NCI-H82 treated with DMSO at 0.1 percent for 48 hours (cell line): ENCODE measurements around the gene PTPN3.
"Not testable (repeated sequence)": the region's sequence is repeated elsewhere in the genome, so short reads cannot be mapped to it uniquely, and the experiment has no call there.

Experiments
- DNase-seq: peaks from one replicate; lab custom pipeline; 2025; ENCODE audit not compliant: unreplicated experiment; lab: John Stamatoyannopoulos, UW

Gene PTPN3, protein sequence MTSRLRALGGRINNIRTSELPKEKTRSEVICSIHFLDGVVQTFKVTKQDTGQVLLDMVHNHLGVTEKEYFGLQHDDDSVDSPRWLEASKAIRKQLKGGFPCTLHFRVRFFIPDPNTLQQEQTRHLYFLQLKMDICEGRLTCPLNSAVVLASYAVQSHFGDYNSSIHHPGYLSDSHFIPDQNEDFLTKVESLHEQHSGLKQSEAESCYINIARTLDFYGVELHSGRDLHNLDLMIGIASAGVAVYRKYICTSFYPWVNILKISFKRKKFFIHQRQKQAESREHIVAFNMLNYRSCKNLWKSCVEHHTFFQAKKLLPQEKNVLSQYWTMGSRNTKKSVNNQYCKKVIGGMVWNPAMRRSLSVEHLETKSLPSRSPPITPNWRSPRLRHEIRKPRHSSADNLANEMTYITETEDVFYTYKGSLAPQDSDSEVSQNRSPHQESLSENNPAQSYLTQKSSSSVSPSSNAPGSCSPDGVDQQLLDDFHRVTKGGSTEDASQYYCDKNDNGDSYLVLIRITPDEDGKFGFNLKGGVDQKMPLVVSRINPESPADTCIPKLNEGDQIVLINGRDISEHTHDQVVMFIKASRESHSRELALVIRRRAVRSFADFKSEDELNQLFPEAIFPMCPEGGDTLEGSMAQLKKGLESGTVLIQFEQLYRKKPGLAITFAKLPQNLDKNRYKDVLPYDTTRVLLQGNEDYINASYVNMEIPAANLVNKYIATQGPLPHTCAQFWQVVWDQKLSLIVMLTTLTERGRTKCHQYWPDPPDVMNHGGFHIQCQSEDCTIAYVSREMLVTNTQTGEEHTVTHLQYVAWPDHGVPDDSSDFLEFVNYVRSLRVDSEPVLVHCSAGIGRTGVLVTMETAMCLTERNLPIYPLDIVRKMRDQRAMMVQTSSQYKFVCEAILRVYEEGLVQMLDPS

DNA sequence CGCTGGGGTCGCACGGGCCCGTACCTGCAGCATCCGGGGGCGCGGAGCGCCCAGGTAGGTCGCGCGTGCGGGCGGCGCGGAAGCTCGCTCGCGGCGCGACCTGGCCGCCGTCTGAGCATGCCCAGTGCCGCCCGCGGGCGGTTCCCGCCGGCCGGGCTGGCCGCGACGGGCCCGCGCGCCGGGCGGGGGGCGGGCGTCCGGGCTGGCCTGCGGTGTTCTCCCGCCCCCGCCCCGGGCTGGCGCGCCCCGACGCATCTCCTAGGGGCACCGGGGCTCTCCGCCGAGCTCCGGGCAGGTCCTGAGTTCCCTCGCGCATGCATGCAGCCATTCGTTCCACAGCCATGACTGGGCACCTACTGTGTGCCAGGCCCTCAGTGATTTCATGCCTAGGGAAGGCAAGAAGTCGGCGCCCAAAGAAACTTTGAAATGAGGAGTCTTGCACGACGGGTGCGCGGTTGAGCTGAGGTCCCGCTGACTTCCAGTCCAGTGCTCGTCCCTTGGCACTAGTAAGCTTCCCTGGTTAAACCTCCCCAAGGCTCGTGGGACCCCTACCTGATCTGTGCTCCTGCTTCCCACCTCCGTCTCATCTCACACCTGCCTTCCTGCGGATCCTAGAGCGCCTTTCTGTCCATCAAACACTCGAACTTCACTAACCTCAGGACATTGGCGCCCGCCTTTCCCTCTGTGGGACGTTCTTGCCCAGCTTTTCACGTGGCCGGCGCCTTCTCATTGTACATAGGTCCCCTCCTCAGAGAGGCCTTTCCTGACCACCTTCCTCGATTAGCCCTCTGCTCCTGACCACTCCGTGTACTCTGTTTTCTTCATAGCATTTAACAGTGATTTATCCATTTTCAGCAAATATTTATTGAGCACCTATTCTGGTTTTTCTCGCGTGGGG lies at the start of gene PTPN3:
Gene PTPN3 (minus strand): TSS at position 113 of the 898 bp plus-strand sequence. CDS start 34,873 bp downstream, outside the sequence.
- no peak for DNase-seq

DNA sequence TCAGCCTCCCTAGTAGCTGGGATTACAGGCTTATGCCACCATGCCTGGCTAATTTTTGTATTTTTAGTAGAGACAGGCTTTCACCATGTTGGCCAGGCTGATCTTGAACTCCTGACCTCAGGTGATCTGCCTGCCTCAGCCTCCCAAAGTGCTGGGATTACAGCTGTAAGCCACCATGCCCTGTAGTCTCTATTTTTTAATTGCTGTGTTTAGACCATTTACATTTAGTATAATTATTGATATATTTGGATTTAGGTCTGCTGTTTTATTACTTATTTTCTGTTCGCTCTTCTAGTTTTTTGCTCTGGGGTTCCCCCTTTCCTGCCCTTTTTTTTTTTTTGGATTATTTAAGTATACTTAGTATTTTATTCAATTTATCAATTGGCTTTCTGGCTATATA lies 46.8 kb upstream of the PTPN3 start:
- DNase-seq = not testable (repeated sequence)

DNA sequence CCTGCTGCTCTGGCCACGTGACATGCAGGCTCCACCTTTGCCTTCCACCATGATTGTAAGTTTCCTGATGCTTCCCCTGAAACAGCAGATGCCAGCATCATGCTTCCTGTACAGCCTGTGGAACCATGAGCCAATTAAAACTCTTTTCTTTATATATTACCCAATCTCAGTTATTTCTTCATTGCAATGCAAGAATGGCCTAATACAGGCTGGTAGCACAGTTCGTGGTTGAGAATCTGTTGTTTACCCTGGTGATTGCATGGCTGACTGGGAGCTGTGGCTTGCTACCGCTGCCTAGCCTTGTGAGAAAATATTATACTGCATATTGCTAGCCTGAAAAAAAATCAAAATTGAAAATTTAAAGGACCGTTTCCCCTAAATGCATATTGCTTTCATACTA lies 44.8 kb upstream of the PTPN3 start:
- no peak for DNase-seq

DNA sequence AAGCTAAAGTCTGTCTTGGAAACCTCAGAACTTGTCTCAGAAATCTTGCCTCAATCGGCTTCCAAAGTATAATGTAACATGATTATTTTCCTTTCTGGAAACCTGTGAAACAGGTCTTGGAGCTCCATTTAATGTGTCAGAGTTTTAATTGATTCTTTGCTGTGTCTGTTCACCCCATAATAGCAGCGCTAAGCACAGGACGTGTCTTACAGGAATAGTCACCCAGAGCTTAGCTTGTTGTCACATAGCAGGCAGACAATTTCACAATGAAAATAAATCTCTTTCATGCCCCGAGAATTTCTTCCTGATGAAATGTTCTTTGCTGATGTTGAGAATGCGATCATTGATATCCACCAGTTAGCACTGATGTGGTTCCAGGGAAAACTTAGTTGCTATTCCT lies 40.2 kb upstream of the PTPN3 start:
- no peak for DNase-seq

DNA sequence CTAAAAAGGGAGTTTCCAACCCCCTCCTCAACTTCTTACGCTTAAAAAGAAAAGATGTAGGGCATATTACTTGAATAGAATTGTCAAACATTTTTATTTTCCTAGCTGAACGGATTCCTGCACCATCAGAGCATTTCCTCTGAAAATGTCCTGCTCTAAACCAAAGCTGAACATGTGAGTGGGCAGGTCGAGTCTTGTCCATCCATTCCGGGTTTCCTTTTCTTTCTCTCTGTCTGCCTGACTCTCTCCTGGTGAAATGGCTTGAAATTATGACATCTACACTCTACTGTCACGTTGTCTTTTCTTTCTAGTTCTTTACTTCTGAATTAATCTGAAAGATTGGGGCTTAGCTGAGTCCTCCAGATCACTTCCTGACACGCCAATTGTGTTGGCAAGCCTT lies 39.2 kb upstream of the PTPN3 start:
- DNase-seq = no peak

DNA sequence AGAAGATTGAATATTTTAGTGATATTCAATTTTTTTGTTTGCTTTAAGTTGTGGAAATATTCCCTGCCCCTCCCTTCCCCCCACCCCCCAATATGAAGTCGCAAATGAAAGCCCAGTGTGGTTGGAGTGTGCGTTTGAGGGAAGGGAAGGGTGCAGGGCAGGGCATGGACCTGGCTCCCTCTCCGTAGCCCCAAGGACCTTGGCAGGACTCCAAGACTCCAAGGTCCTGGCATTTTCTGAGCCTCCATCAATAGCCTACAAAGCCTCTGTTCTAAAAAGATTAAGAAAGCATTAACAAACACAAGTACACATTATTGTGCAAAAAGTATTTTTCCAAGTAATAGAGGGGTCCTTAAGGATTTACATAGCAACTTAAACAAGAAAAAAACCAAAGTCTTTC lies 38.8 kb upstream of the PTPN3 start:
- no peak for DNase-seq

DNA sequence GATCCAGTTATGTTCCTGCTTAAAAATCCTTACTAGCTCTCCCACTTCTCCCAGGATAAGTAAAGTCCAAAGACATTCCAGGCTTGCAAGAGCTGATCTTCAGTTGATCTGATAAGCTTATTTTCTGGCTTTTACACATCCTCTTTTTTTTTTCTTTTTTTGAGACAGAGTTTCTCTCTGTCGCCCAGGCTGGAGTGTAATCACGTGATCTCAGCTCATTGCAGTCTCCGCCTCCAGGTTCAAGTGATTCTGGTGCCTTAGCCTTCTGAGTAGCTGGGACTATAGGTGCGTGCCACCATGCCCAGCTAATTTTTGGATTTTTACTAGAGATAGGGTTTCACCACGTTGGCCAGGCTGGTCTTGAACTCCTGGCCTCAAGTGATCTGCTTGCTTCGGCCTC lies 37.3 kb upstream of the PTPN3 start:
- DNase-seq = peak; percentile 5

DNA sequence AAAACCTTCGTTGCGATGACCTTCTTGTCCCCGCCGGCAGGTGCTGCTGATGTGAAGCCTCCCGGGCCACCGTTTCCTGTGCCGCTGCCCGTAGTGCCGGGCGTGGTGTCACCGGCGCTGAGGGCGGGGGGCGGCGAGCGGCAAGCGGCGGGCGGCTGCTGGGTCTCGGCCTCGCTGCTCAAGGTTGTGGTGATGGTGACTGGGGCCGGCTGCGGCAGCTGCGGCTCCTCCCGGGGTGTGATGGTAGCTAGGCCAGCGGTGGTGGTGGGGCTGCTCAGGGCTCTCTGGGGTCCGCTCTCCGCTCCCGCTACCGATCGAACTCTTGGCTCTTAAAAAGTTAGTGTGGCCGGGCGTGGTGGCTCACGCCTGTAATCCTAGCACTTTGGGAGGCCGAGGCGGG lies 36.0 kb upstream of the PTPN3 start:
- DNase-seq = no peak

DNA sequence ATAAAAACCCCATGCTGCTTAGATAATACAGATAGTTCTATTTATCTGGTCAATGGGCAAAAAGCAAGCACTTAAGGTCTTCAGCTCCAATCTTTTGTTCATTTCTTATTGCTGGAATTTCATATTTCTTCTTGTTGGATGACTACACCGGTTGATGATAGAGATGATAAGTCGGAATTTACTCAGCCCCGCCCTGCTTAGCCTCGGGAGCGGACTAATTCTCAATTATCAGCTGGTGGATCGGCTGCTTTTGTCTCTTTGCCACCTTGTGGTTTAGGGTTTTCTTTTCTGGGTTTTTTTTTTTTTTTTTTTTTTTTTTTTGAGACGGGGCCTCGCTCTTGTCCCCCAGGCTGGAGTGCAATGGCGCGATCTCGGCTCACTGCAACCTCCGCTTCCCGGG lies 34.5 kb upstream of the PTPN3 start:
- DNase-seq = not testable (repeated sequence)

DNA sequence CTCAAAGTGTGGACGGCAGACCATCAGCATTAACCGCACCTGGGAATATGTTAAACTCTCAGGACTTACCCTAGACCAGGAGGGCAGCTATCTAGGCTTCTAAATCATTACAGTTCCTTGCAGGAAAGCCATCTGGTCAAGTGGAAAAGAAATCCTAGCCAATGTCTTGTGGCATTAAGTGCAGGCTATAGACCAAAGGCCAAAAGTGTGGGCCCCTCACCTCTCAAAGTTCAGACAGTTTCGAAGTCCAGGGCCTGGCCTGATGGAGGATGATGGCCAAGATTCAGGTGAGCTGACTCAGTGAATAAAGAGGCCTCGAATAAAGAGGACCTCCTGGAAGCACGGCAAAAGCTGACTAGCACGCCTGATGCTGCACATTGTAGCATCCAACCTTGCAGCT lies 24.0 kb upstream of the PTPN3 start:
- no peak for DNase-seq

DNA sequence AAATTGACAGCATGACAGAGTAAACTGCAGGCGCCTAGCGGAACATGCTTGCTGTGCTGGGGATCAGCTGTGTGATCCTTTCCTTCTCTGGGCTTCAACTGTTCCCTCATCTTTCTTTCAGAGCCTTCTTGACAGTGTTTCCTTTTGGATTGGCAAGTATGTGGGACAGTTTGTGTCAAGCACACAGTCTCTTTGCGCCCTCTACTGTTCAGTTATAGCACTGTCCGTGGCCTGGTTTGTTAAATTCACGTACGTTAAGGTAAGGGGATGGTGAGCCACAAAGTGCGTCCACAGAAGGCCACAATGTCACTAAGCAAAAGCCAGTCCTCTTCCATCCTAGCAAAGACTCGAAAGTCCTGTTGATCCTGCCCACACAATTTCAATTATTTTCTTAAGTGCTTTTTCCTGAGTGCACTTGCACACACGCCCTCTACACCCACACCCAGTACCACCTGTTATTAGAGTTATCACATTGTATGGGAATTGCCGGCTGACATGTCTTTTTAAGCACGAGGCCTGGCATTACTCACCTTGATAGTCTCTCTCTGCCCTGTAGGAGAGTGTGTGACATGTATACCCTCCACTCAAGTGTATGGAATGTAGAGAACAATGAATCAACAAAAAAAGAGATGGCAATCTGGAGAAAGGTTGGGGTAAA lies 22.5 kb upstream of the PTPN3 start:
- peak; percentile 52 for DNase-seq

DNA sequence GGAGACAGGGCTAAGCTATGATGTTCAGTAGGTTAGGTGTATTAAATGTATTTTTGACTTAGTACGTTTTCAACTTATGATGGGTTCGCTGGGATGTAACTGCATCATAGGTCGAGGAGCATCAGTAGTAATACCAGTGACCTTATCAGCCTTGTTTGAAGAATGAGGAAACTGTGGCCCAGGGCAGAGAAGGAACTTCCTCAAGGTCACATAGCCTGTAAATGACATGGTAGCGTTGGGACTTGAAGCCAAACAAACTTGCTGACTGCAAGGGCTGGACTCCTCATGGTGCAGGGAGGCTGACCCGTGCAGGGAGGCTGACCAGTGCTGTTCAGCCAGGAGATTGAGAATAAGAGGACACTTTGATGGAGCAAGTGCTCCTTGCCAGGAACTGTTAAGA lies 21.3 kb upstream of the PTPN3 start:
- DNase-seq = no peak

DNA sequence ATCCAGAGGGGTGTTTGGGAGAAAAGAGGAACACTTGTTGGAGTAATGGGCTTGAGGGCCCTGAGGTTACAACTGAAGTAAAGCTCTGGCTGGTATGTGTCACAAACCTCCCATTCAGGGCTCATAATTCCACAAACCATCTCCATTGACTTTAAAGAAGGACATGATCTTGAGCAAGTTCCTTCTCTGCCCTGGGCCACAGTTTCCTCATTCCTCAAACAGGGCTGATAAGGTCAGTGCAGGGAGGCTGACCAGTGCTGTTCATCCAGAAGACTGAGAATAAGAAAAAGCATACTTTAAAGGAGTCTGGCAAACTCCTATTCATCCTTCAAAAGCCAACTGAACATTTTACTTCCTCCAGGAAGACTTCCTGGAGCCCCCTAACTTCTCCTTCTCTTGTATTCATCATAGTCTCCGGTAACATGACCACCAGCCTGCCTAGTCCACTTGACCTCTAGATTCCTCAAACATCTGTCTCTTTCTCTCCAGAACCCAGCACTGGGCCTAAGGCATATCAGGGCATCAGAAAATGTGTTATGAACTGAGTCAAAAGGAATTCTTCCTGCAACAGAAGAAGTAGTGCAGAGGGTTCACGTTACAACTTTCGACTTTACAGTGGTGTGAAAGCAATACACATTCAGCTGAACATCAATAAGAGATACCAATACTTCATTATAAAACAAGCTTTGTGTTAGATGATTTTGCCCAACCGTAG lies 20.7 kb upstream of the PTPN3 start:
- DNase-seq = no peak

DNA sequence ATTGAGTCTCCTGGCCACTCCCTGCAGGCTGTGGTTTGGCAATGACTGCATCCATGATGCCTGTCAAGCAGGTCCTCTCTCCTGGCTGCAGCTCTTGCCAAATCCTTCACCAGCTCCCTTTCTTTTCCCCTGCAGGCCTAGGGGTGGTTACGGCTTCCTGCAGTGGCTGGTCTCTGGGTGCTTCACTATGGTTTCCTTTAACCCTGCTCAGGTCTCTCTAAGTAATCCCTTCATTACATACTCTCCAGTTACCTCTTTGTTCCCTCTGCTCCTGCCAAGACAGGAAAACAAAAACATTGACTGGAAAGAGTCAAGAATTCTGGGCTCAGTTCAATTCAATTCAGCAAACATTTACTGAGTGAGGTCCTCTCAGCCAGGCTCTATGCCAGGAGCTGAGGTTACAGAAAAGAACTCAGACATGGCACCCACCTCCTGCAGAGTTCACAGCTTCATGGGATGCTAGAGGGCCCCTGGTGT lies 19.8 kb upstream of the PTPN3 start:
- DNase-seq = no peak

DNA sequence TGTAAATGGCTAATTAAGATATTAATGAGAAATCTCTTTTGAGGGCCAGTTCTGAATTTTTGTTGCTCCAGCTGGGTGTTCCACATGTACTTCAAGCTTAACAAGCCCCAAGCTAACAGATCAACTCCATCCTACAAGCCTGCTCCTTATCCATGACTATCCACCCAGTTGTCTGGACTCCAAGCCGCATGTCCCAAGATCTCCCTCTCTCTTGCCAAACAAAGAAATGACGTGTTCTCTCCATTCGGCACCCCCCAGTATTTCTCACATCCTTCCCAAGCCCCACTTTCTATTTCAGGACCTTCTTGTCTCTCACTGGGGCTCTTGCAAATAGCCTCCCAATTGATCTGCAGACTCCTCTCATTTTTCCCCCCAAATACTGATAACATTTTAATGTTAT lies 15.8 kb upstream of the PTPN3 start:
- DNase-seq = no peak

DNA sequence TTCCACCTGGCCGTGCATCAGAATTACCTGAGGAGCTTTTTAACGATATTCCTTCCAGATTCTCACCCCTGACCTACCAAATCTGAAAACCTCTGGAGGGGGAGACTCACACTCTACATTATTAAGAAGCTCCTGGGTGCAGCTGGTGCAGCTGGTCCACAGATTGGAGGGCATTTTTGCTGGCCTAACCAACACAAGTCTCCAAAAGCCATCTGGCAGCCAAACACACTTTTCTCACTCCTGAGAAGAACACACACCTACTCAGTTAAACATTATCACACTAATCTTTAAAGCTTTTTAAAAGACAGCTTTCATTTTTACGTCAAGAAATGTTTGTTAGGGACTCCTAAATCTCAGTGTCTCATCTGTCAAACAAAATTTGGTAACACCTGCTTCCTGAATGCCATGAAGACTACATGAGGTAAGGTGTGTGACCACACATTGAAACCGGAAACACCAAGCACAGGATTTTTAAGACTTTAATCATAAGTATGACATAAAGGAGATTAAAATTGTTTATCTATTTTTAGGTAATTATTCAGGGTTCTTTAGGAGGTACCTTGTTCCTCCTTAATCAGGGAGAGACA lies 14.2 kb upstream of the PTPN3 start:
- no peak for DNase-seq

DNA sequence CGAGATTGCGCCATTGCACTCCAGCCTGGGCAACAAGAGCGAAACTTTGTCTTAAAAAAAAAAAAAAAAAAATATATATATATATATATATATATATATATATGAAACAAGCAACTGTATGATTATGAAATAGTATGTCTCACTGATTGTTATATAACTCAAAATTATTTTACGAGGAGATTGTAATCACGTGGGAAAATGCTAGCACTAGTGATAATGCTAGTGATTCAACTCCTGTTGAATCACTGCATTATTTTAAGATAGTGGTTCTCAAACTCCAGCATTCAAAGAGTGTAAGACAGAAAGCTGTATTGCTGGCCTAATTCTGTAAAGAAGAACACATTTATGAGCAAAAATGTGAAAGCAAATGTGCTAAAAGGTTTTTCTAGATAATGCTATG lies 12.4 kb upstream of the PTPN3 start:
- DNase-seq = no peak

DNA sequence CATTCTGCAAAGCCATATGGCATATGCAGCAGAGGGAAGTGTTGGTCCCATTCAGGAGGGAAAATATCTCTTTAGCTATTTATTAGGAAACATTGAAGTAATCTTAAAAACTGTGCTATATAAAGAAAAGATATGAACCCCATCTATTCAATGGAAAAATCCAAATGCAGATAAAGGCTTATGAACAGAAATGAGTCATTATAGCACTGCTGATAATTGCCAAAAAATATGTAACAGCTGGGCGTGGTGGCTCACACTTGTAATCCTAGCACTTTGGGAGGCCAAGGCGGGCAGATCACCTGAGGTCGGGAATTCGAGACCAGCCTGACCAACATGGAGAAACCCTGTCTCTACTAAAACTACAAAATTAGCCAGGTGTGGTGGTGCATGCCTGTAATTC lies 11.9 kb upstream of the PTPN3 start:
- not testable (repeated sequence) for DNase-seq

DNA sequence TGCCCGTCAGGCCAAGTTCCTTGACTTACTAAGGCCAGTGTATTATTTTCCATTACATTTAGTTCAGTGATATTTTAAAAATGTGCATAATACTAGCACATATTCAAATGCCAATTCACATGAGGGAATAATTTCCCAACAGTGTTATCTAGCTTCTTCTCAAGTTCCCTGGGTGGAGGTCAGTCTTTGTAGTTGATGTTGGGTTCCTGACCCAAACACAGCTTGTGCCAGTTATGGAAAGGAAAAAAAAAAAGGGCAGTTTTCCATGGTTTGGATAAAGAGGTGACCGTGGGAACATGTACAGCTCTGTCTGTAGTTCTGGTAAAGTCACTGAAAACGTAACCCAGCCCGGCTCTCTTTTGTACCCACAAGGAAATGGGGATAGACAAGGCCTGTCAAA lies 11.5 kb upstream of the PTPN3 start:
- DNase-seq = no peak
